Measurements from ENCODE around the gene CNN2. TPM values are rescaled to one million over a fixed set of nuclear protein-coding genes. Genes with fewer than 3 reads are reported as not detected.

Gene CNN2
- total RNA-seq, 1 donor from 2014 or later = 223 TPM

GRCh38 chr19:1049106-1049505 is 22.7 kb downstream of the CNN2 start:
- no peak for DNase-seq (ENCODE audit: low spot score)

DNA sequence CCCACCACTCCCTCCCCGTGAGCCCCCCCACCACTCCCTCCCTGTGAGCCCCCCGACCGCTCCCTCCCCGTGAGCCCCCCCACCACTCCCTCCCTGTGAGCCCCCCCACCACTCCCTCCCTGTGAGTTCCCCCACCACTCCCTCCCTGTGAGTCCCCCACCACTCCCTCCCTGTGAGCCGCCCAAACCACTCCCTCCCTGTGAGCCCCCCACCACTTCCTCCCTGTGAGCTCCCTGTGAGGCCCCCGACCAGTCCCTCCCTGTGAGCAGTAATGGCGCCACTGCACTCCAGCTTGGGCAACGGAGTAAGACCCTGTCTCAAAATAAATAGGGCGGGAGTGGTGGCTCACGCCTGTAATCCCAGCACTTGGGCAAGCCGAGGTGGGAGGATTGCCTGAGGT is 23.4 kb downstream of the CNN2 start:
- DNase-seq (ENCODE audit: low spot score) = no peak

- no peak for DNase-seq (ENCODE audit: low spot score)
Measured at GRCh38 chr19:1050989-1051788, 24.8 kb downstream of the CNN2 start.

- DNase-seq (ENCODE audit: low spot score) = no peak
Measured at GRCh38 chr19:1051791-1052190, 25.4 kb downstream of the CNN2 start.

DNA sequence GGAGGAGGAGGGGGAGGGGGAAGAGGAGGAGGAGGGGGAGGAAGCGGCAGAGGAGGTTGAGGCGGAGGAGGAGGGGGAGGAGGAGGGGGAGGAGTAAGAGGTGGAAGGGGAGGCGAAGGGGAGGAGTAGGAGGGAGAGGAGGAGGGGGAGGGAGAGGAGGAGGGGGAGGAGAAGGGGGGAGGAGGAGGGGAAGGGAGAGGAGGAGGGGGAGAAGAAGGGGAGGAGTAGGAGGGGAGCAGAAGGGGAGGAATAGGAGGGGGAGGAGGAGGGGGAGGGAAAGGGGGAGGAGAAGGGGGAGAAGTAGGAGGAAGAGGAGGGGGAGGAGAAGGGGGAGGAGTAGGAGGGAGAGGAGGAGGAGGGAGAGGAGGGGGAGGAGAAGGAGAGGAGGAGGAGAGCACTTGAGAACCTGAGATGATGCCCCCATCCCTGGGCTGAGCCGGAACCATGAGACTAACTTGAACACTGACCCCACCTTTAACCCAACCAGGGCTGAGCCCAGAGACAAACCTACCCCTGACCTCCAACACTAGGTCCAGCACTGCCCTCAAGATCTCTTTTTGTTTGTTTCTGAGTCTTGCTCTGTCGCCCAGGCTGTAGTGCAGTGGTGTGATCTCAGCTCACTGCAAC is 26.1 kb downstream of the CNN2 start:
- DNase-seq (ENCODE audit: low spot score) = no peak

- no peak for DNase-seq (ENCODE audit: low spot score)
Measured at GRCh38 chr19:1053176-1054101, 27.0 kb downstream of the CNN2 start.

DNA sequence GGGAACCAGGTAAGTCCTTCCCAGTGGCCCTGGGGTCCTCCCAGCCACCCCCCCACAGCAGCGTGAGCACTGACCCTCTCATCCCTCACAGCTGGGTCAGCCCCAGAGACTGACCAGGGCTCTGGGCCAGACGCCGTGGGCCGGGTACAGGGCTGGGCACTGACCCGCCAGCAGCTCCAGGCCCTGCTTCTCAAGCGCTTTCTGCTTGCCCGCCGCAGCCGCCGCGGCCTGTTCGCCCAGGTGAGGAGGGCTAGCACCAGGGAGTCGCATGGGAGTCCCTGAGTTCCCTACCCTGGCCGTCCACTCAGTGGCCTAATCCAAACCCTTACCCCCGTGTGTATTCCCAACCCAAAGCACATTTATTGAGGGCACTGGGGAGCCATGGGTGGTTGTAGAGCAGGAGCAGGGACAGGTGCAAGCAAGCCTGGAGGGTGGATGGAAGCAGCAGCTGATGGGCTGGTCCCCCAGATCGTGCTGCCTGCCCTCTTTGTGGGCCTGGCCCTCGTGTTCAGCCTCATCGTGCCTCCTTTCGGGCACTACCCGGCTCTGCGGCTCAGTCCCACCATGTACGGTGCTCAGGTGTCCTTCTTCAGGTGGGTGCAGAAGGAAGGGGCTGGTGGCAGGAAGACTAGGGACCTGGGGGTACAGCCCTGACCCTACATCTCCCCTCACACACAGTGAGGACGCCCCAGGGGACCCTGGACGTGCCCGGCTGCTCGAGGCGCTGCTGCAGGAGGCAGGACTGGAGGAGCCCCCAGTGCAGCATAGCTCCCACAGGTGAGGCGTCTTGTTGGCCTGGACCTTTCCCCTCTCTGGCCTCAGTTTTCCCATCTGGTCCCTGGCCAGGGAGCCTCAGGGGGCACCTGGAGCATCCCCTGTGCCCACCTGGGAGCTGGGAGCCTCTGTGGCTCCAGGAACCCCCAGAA is 28.0 kb downstream of the CNN2 start:
- no peak for DNase-seq (ENCODE audit: low spot score)

DNA sequence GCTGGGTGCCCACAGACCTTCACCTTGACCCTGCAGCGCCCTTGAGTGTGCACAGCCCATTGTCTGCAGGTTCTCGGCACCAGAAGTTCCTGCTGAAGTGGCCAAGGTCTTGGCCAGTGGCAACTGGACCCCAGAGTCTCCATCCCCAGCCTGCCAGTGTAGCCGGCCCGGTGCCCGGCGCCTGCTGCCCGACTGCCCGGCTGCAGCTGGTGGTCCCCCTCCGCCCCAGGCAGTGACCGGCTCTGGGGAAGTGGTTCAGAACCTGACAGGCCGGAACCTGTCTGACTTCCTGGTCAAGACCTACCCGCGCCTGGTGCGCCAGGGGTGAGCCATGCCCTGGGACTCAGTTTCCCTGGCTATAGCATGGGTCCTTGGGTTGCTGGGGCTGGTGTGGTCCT is 28.6 kb downstream of the CNN2 start:
- no peak for DNase-seq (ENCODE audit: low spot score)

- DNase-seq (ENCODE audit: low spot score) = no peak
Measured at GRCh38 chr19:1055886-1056620, 29.6 kb downstream of the CNN2 start.

DNA sequence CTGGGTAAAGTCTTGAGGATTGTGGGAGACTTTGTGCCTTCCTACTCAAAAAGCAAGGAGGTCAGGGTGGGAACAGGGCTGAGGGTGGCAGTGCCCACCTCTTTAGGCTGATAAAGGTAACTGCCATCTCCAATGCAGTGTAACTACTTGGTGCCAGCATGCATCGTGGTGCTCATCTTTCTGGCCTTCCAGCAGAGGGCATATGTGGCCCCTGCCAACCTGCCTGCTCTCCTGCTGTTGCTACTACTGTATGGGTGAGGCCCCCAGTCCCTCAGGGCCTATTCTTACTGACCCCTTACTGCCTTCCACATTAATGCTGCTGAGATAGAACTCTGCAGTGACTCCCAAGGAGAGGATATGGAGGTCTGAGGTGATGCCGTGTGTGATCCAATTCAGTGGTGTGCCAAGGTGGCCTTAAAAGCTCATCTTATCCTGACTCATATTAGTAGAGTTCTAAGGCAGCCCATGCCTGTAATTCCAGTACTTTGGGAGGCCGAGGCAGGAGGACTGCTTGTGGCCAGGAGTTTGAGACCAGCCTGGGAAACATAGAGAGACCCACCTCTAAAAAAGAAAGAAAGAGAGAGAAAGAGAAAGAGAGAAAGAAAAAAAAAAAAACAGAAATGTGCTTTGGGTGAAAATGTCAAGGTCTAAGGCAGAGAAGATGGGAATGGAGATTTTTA is 30.9 kb downstream of the CNN2 start:
- no peak for DNase-seq (ENCODE audit: low spot score)

GRCh38 chr19:1058112-1058511 is 31.7 kb downstream of the CNN2 start:
- DNase-seq (ENCODE audit: low spot score) = no peak

- DNase-seq (ENCODE audit: low spot score) = no peak
Measured at GRCh38 chr19:1060689-1061088, 34.3 kb downstream of the CNN2 start.

- DNase-seq (ENCODE audit: low spot score) = no peak
Measured at GRCh38 chr19:1061987-1062386, 35.6 kb downstream of the CNN2 start.

DNA sequence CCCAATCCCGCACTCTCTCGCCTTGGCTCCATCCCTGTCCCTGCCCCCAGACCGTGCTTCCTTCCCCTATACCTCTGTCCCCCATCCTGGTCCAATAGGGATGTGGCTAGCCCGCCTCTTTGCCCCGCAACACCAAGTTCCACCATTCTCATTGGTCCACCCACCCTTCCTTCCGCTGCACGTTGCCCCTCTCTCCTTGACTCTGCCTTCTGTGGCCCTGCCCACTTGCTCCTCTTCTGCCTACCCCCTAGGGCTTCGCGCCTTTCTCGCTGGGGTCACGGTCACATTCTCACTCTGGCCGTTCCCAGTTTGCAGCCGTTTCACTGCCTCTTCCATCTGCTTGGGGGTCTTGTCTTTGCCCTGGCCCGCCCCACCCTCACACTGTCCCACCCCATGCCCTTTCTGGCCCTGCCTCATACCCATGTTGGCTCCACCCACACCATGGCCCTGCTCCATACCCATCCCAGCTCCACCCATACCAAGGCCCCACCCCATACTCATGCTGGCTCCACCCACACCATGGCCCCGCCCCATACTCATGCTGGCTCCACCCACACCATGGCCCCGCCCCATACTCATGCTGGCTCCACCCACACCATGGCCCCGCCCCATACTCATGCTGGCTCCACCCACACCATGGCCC is 36.1 kb downstream of the CNN2 start:
- no peak for DNase-seq (ENCODE audit: low spot score)

DNA sequence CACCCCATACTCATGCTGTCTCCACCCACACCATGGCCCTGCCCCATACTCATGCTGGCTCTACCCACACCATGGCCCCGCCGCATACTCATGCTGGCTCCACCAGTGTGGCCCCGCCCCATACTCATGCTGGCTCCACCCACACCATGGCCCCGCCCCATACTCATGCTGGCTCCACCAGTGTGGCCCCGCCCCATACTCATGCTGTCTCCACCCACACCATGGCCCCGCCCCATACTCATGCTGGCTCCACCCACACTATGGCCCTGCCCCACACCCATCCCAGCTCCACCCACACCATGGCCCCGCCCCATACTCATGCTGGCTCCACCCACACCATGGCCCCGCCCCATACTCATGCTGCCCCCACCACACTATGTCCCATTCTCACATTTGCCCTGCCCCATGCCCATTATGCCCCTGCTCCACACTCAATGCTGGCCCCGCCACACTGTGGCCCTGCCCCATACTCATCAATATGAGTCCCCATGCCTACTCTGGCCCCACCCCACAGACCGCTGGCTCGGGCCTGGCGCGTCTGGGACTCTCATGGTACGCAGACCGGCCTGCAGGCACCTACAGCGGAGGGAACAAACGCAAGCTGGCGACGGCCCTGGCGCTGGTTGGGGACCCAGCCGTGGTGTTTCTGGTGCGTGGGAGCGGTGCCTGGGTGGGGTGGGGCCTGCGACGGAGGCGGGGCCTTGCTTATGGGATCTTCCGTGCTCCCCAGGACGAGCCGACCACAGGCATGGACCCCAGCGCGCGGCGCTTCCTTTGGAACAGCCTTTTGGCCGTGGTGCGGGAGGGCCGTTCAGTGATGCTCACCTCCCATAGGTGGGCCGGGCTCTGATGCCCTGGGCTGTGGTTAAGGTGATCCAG is 36.9 kb downstream of the CNN2 start:
- no peak for DNase-seq (ENCODE audit: low spot score)

GRCh38 chr19:1063909-1064660 is 37.7 kb downstream of the CNN2 start:
- DNase-seq (ENCODE audit: low spot score) = no peak

GRCh38 chr19:1064661-1065605 is 38.5 kb downstream of the CNN2 start:
- no peak for DNase-seq (ENCODE audit: low spot score)

Data from ureter (tissue), 1 donor.